ENCODE measurements around the gene ODF4.
"Not testable (repeated sequence)": the region's sequence is repeated elsewhere in the genome, so short reads cannot be mapped to it uniquely, and the experiment has no call there.

The ODF4 gene

GRCh38 chr17:8369944-8370343, 30.3 kb downstream of the ODF4 start:
- no peak for DNase-seq

- DNase-seq = no peak
These were observed 32.1 kb downstream of the ODF4 start for GRCh38 chr17:8371786-8372185.

GRCh38 chr17:8372422-8372821, 32.8 kb downstream of the ODF4 start:
- DNase-seq = no peak

GRCh38 chr17:8373856-8374255, 34.2 kb downstream of the ODF4 start:
- DNase-seq = not testable (repeated sequence)

GRCh38 chr17:8375738-8376259, 36.2 kb downstream of the ODF4 start:
- no peak for DNase-seq

GRCh38 chr17:8376271-8377067, 36.8 kb downstream of the ODF4 start, which contains the start of gene KRABD2:
KRABD2 (minus strand) TSS chr17:8376704.
- peak; percentile 54 for DNase-seq

GRCh38 chr17:8377422-8377821, 37.8 kb downstream of the ODF4 start:
- DNase-seq = no peak

GRCh38 chr17:8378117-8378516, 38.5 kb downstream of the ODF4 start:
- DNase-seq = not testable (repeated sequence)

GRCh38 chr17:8380049-8380448, 40.4 kb downstream of the ODF4 start:
- no peak for DNase-seq

- DNase-seq = no peak
These were observed 42.6 kb downstream of the ODF4 start for GRCh38 chr17:8382052-8382879.

GRCh38 chr17:8382880-8383142, 43.2 kb downstream of the ODF4 start:
- DNase-seq = no peak

- peak; percentile 67 for DNase-seq
These were observed 43.6 kb downstream of the ODF4 start, which contains the start of gene RPL26 for GRCh38 chr17:8383143-8383822. RPL26 (minus strand) TSS chr17:8383193; CDS start chr17:8382310, 883 bp downstream.

GRCh38 chr17:8384801-8385378, 45.2 kb downstream of the ODF4 start:
- no peak for DNase-seq

GRCh38 chr17:8386841-8387240, 47.2 kb downstream of the ODF4 start:
- no peak for DNase-seq

GRCh38 chr17:8387914-8388651, 48.4 kb downstream of the ODF4 start:
- DNase-seq = no peak

GRCh38 chr17:8391711-8392110, 52.1 kb downstream of the ODF4 start:
- DNase-seq = no peak

GRCh38 chr17:8392274-8392673, 52.6 kb downstream of the ODF4 start:
- DNase-seq = no peak

GRCh38 chr17:8392674-8393469, 53.2 kb downstream of the ODF4 start:
- DNase-seq = no peak

GRCh38 chr17:8393470-8394231, 54.0 kb downstream of the ODF4 start:
- no peak for DNase-seq

- not testable (repeated sequence) for DNase-seq
These were observed 54.9 kb downstream of the ODF4 start for GRCh38 chr17:8394497-8394896.
